ENCODE results near the gene TNNI2.

- TF ChIP-seq POLR2AphosphoS5 (IDR thresholded peaks at IDR 0.05; ENCODE audit: borderline replicate concordance, low read depth, low read length): no peak
- TF ChIP-seq EZH2 (IDR thresholded peaks at IDR 0.05): no peak
- no peak for TF ChIP-seq FOXP2 (optimal IDR thresholded peaks at IDR 0.05; ENCODE audit: control extremely low read depth, extremely low read length, insufficient read depth)
Observed at GRCh38 chr11:1815311-1815710, 23.5 kb upstream of the TNNI2 start.
